Stimulated activated CD4-positive, alpha-beta T cell treated with anti-CD3 and anti-CD28 coated beads, Interleukin-2, amount 100 ng/mL, for 24 hours (primary cell): ENCODE measurements around the gene NSUN7.
A peak's percentile ranks its signal among the peaks of the same experiment; 100 is the strongest.

Experiments
- DNase-seq, 2 donors: peaks; one replicate each; pipeline ENCODE4 v3.0.0-alpha.2; 2020

Gene NSUN7

GRCh38 chr4:40848940-40849339 lies 99.2 kb downstream of the NSUN7 start:
- DNase-seq, result no peak

- DNase-seq, result no peak
Observed at GRCh38 chr4:40850496-40850895, 100.7 kb downstream of the NSUN7 start.

- DNase-seq, result no peak
Observed at GRCh38 chr4:40856277-40856839, 106.6 kb downstream of the NSUN7 start.

GRCh38 chr4:40856840-40857362 lies 107.1 kb downstream of the NSUN7 start:
- DNase-seq, result peak; percentile 59 to 75

- no peak for DNase-seq
Observed at GRCh38 chr4:40857956-40858355, 108.2 kb downstream of the NSUN7 start.

- no peak for DNase-seq
Observed at GRCh38 chr4:40858962-40859361, 109.2 kb downstream of the NSUN7 start.
